AML-193 (cell line): Measurements from ENCODE around the gene OPN1SW.

Experiments used
- DNase-seq, 2 experiments: peaks; one replicate each; lab custom pipeline; 2025; lab: John Stamatoyannopoulos, UW

OPN1SW gene

DNA sequence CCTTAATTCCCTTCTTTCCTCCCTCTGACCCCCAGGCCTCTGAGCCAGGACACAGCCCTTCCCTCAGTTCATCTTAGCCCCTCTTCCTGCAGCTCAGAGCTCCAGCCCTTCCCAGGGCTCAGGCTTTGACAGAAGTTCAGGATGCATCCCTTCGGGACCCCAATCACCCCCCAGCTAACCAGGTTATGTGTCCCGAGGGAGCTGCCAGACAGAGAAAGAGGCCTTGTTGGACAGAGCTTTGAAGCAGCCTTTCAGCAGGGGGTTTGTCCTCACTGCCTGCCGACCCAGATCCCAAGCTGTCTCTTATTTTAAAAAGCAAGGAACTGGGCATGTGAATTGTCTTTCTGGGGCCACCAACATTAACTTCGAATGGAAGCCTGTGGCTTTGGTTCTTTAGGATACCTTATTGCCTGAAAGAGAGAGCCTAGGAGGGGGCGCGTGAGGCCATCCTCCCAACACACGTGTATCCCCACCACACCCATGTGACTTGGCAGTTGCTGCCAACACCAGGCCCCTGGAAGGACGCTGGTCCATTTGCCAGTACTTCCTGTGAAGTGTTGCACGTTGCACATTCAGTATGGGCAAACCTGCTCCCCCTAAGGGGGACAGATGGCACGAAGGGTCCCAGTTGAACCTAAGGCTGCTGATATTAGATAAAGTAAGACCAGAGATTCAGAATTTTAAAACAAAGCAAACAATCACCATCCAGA, 17.0 kb upstream of the OPN1SW start:
- DNase-seq: peak in 1 of 2 experiments; percentile 11

DNA sequence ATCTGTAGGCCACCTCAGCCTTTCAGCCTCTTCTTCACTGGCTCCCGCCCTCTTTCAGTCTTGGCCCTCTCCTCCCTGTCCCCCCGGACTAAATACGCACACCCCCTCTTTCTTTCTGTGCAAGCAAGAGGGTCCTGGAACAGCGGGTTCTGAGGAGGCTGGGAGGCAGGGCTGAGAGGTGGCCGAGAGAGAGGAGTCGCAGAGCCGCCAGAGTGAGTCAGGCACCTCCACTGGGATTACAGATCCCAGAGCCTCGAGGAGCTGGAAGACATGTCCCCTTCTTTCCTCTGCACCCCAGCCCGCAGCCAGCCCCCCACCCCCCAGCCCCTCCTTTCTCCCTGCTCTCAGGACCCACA, 16.4 kb upstream of the OPN1SW start:
- no peak for DNase-seq

DNA sequence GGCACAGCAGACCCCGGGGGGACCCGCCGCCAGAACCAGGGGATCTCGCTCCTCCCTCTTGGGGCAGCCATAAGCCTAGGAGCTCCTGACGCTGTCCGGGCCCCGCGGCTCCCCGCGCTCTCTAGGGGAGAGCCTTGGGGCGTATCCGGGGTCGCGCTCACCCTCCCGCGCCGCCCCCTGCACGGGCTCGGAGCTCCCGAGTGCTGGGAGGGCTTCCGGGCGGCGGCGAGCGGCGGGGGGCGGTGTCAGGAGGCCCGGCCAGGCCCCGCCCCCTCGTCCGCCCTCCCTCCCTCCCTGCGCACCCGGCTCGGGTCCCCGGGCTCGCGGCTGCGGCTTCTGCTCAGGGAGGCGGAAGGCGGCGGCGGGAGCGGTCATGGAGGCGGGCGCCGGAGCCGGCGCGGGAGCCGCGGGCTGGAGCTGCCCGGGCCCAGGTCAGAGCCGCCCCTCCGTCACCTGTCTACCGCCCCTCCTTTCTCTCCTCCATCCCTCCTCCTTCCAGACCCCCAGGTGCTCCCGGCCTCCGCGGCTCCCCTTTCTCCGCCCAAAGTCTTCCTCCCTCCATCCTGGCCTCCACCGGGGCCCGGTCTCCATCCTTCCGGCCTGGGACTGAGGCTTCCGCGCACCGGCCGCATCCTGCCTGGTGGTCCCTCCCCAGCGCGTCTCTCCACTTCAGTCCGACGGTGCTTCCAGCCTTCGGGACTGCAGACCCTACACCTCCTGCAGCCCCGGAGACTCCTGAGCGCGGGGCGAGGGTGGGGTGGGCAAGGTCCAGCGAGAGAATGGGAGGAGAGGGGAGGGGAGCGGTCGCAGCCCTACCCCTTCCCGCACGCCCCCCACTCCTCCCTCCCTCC, 15.8 kb upstream of the OPN1SW start, which contains the start of gene CCDC136:
Gene CCDC136 (plus strand): TSS at position 848 of the 851 bp plus-strand sequence. CDS start 444 bp downstream, outside the sequence.
- peak; percentile 26 to 32 for DNase-seq

DNA sequence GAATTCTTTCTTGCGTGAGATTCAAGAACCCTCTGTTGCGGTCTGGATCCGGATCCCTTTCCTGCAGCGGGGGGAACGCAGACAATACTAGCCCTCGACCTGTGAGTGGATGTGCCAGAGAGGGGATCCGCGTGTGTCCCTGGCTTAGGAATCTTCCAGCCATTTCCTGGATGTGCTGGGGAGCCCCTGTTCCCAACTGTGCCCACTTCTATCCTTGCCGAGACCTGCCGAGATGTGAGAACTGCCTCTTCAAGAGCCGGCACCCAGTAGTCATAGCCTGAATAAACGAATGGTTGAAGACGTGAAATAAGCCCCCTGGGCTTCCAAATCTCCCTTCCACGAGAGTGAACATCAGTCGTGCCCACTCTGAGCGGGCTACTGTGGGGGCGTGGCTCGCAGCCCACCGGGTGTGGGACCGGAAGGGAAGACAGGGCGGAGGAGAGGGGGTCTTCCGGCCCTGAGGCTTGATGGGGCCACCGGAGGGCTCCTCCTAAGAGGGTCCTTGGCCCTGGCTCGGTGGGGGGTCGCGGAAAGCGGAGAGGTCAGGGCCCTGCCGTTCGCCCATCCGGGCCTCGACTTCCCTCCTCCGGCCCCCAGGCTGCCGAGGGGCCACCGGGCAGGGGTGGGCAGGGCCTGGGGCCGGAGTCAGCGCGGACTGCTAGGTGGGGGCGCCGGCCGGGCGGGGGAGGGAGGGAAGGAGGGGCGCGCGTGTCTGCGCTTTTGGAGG, 14.9 kb upstream of the OPN1SW start:
- DNase-seq: no peak

DNA sequence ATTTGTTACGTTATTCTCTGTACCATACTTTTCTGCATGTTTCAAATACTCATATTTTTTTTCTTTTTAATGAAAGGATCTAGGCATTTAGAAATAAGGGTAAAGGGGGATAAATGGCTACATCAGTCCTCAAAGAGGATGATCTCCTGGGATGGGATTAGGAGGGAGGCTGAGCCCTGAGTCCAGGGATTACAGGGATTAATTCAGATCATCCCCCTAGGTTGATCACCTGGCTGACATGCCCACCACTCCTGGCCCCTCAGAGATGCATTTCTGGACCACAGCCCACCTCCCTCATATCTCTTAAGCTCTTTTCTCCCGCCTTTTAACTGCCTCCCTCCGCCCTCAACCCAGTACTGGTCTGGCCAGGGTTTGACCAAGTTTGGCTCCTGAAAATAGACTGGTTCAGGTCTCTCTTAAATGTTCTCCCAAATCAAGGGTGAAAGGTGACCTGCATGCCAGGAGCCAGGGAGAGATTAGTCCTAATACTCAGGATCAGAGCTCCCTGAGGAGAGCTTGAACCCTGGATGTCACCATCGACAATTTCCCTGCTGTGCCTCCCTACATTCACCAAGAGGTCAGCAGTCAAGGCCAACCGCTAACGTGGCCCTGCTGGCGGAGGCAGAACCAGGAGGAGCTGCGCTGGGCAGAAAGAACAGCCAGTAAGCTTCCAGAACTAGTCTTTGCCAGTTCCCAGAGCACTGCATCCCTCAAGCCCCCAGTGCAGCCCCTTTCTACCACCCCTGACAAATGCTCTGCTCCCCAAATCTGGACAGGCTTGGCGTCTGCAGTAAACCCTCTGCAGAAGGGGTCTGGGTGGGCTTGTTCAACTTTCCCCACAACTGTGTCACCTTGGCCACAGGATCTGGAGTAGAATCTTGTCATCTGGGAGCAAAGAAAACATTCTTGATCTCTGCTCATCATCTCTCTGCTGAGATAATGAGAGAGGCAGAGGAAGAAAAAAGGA, 13.1 kb upstream of the OPN1SW start:
- no peak for DNase-seq

DNA sequence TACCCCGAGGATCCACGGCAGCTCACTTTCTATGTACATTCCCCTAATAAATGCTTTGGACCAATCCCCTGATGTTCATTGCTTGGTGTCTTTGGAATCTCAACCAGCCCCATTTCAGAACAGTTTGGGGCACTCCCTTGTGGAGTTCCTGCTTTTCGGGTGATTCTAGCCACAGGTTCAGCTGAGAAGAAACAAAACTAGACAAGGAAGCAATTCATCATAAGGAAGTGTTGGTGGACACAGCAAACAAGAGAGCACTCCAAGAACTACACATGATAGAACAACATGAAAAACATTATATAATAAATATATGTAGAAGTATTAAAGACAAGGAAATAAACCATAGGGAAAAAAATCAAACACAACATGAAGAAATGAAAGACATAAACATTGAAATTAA, 10.1 kb upstream of the OPN1SW start:
- DNase-seq: no peak

DNA sequence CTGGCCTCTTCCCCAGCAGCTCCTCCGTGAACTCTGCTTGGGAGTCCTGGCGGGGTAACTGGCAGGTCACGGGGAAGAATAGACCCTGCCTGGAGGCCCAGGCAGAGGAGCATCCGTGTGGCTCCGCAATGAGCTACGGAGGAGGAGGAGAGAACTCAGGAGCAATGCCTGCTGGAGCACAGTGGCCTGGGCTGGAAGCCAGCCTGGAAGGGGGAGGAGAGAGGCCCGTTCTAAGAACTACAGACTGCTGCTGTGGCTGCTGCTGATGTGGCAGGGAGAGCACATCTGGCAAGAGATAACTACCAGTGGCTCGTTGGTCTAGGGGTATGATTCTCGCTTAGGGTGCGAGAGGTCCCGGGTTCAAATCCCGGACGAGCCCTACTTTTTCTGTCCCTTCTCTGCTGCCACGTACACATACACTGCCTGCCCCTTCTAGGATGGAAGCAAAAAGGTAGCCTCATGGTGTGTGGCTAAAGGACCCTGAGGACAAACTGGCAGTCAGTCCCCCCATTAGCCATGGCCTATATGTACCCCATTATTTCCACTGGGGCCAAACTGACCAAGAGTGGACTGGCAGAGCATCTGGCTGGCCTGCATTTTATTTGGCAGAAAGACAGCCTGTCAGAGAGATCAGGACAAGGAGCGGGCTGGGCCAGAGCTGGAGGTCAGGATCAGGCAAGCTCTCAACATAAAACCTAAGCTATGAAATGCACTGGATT, 7.7 kb upstream of the OPN1SW start:
- DNase-seq: no peak

DNA sequence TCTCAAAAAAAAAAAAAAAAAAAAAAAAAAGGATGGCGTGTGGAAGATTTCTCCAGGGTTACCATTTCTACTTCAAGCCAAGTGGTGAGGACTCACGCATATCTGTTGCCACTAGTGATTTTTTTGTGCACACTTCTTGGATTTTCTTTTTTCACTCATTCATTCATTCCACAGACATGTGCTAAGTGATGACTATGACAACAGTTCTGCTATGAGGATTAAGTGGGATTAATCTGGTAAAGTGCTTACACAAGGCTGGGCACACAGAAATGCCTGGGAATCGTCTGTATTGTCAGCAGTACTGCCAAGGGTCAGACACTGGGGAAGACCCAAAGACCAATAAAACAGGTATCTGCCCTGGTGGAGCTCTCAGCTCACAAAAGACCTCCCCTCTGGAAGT, 6.3 kb upstream of the OPN1SW start:
- DNase-seq: no peak

DNA sequence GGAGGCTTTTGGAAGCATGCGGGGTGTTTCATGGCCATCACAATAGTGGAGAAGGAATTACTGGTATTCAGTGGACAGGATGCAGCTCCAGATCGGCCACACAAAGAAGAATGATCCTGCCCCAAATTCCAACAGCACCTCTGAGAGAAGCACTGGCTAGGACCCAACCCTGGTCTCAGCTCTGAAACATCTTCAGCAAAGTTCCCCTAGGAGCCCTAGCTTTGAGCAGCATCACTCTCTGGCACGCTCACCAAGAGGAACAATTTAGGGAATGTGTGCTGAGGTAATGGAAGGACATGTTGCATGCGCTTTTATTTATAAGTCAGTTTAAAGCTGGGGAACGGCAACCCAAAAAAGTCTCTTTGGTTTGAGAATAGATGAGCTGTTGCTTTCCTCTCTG, 5.5 kb upstream of the OPN1SW start:
- no peak for DNase-seq

DNA sequence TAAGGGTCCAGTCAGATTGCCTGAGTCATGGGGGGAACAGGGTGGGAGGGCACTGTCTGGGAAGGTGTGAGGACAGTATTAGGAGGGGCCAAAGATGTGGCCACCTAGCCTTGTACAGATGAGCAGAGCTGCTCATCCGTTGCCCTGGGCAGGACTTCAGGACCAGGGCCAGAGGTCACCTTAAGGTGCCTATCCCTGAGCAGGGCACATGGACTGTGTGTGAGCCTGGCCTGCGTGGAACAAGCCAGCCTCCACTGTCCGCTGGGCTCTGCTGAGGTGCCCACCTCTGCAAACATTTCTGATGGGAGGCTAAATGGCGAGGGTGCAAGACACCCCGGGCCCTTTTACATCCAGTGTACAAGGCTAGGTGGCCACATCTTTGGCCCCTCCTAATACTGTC, 3.4 kb upstream of the OPN1SW start:
- DNase-seq: no peak

DNA sequence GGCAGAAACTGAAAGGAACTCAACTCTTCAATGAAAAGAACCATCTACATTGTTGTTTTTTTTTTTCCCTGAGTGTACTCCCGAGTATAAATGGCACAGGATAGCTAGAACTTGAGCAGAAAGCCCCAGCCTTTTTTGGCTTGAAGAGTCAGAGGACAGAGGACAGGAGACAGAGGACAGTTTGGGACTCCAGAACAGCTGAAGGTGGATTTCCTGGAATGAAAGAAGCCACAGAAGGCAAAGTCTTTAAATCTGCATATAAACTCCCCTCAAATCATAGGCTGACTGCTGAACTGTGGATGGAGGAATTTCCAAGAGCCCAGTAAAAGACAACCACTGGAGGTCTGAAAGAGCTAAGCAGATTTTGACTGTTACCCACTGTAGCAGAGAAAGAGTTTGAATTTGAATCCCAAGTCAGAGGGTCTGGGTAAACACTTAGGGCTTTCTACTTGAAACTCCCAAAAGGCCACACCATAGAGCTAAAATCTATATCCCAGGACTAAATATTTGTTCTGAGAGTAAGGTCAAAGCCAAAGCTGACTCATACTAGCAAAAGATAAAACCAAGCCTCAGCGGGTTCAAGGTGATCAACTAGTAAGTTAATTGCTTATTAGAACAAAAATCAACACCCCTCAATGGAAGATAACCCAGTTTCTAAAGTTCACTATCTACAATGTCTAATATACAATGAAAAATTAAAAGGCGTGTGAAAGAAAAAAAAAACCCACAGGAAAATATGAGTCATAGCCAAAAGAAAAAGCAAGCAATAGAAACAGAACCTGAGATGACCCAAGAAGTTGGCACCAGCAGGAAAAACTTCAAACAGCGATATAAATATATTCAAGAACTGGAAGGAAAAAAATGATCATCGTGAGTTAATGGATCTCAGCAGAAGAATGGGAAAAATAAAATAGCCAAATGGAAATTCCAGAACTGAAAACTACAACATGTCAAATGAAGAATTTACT, 1.8 kb upstream of the OPN1SW start:
- no peak for DNase-seq

DNA sequence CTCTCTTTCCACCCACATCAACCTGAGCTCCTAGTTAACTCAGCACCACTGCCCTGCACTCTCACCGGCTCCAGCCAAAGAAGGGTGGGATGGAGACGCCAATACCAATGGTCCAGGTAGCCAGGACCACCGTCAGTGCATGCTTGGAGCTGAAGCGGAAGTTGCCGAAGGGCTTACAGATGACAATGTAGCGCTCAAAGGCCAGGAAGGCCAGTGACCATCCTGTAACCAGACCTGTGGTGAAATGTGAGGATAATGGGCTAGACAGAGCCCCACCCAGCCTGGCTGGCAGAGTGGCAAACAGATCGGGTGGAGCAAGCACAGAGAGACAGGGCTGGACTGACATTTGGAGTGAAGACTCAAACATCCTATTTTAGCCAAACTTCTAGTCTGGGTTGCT, 673 bp downstream of the OPN1SW start:
- DNase-seq: no peak

DNA sequence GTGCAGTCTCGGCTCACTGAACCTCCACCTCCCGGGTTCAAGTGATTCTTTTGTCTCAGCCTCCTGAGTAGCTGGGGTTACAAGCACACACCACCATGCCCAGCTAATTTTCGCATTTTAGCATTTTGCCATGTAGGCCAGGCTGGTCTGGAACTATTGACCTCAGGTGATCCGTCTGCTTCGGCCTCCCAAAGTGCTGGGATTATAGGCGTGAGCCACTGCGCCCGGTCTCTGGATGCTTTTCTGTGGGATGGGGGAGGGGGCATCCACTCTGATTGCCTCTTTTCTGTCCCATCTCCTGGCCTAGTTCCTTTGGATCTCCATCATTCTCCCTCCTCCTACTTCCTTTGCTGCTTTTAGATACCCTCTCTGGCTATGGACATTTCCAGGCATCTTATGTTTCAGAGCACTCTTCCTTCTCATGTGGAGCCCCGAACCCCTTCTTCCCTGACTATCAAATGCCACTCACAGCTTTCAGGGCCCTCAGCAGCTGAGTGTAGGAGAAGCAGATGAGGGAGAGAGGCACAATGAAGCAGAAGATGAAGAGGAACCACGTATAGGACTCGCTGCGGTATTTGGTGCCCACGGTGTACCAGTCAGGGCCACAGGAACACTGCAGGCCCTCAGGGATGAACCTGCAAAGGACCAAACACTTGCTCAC, 1.4 kb downstream of the OPN1SW start:
- DNase-seq: no peak

DNA sequence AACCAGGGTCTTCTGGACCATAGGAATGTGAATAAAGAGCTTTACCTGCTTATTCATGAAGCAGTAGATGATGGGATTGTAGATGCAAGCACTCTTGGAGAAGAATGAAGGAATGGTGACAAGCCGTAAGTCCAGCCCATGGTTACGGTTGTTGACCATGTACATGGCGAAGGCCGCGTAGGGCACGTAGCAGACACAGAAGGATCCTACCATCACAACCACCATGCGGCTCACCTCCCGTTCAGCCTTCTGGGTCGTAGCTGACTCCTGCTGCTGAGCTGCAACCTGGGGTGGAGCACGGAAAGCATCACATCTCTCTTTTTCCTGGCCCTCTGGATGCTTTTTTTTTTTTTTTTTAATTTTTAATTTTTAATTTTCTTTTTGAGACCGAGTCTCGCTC, 2.0 kb downstream of the OPN1SW start:
- no peak for DNase-seq

DNA sequence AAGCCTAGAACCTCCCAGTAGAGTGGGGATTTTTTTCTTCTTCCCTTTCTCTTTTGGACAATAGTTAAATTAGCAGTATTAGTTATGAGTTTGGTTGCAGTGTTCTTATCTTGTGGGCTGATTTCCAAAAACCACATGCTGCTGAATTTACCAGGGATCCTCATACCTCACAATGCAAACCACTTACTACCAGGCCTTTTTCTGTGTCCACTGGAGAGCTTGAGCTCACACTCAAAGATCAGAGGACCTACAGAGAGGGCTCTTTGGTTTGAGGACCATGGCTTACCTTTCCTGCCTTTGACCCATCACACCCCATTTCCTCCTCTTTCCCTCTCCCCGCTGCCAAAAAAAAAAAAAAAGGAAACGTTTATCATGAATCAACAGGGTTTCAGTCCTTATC, 5.4 kb downstream of the OPN1SW start:
- no peak for DNase-seq

DNA sequence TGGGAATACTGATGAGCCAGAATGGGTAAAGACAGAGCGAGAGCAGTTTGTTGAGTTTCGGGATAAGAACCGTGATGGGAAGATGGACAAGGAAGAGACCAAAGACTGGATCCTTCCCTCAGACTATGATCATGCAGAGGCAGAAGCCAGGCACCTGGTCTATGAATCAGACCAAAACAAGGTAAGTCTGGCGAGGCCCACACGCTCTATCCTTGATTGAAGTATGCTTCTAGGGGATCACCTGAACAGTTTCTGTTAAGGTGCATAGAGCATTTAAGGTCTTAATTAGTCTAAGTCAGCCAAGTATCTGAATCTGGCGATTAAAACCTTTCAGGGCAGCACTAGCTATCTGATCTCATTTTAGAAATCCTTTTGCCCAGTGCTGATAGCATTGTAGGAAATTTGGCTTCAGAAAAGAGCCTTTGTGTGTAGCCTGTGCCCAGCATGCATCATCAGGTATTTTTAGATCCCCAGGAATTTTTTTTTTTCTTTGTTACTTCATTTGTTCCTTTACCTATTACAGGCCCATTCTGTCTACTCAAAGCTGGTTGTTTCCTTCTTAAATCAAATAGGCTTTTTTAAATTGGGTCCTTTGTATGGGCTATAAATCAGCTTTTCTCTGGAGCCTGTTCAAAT, 8.0 kb downstream of the OPN1SW start:
- no peak for DNase-seq

DNA sequence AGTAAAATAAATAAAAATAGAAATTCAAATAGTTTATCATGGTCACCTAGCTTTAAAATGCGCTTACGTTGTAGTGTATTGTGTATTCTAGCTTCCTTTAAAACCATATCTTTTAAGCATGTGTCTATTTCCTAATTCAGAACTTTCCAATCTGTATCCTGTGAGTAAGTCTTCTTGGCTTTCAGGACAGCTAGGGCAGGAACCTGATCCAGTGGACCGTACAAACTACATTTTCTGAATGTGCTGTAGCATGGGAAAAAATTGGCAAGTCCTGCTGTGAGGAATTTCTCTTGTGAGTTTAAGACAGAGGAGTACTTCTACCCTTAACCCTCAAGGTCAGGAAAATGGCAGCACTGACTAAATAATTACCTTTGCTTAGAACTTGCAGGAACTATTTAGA, 12.1 kb downstream of the OPN1SW start:
- no peak for DNase-seq

DNA sequence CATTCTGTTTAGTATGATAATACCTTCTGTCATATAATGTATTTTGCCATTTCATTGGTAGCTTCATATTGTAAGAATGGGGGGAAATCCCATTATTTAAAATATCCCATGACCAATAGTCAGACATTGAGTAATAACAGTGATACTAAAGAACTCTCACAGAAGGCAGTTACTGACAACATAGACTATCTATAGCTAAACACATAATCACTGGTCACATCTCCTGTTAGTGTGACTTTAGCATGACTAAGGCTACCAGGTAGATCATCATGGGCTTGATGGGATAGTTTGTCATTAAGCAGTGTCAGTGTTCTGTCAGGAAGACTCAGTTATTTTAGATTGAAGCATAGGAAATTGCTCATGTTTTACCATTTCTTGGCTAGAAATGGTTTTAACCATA, 16.4 kb downstream of the OPN1SW start:
- no peak for DNase-seq

DNA sequence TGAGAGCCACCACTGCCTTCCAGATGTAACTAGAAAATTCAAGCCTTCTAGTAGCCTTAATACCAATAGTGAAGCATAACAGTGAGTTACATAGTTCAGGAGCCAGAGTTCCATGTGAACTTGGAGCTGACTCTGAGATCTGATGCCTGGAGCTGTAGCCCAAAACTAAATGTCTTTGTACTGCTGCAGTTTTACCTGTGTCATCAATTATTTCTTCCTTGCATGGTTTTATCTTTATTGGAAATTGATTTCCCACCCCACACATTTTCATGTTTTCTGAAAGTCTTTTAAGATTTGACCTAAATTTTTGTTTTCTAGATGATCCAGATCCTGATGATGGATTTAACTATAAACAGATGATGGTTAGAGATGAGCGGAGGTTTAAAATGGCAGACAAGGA, 17.0 kb downstream of the OPN1SW start:
- no peak for DNase-seq
